ENCODE measurements around the gene AFP. TPM values are rescaled to one million over a fixed set of nuclear protein-coding genes. Genes with fewer than 3 reads are reported as not detected.

Gene AFP
- total and polyA plus RNA-seq, 2 of the 13 experiments (the other 11 are each of a cell fraction or from before 2014, with no cell fraction given), result 9,434 to 13,105 TPM

GRCh38 chr4:73404042-73404441 lies 32.0 kb upstream of the AFP start, which contains the start of gene ALB (continued):
- no peak for TF ChIP-seq ZBTB4 (CRISPR knock-in tag; IDR thresholded peaks at IDR 0.05; ENCODE audit: borderline replicate concordance)
- TF ChIP-seq, protein P1, sequence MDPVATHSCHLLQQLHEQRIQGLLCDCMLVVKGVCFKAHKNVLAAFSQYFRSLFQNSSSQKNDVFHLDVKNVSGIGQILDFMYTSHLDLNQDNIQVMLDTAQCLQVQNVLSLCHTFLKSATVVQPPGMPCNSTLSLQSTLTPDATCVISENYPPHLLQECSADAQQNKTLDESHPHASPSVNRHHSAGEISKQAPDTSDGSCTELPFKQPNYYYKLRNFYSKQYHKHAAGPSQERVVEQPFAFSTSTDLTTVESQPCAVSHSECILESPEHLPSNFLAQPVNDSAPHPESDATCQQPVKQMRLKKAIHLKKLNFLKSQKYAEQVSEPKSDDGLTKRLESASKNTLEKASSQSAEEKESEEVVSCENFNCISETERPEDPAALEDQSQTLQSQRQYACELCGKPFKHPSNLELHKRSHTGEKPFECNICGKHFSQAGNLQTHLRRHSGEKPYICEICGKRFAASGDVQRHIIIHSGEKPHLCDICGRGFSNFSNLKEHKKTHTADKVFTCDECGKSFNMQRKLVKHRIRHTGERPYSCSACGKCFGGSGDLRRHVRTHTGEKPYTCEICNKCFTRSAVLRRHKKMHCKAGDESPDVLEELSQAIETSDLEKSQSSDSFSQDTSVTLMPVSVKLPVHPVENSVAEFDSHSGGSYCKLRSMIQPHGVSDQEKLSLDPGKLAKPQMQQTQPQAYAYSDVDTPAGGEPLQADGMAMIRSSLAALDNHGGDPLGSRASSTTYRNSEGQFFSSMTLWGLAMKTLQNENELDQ (CRISPR knock-in tag; IDR thresholded peaks at IDR 0.05; ENCODE audit: borderline replicate concordance), result no peak
- TF ChIP-seq, protein P2, sequence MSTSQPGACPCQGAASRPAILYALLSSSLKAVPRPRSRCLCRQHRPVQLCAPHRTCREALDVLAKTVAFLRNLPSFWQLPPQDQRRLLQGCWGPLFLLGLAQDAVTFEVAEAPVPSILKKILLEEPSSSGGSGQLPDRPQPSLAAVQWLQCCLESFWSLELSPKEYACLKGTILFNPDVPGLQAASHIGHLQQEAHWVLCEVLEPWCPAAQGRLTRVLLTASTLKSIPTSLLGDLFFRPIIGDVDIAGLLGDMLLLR (CRISPR knock-in tag; IDR thresholded peaks at IDR 0.05), result no peak
- no peak for TF ChIP-seq GRHL1 (CRISPR knock-in tag; conservative IDR thresholded peaks at IDR 0.05)
- TF ChIP-seq, protein P3, sequence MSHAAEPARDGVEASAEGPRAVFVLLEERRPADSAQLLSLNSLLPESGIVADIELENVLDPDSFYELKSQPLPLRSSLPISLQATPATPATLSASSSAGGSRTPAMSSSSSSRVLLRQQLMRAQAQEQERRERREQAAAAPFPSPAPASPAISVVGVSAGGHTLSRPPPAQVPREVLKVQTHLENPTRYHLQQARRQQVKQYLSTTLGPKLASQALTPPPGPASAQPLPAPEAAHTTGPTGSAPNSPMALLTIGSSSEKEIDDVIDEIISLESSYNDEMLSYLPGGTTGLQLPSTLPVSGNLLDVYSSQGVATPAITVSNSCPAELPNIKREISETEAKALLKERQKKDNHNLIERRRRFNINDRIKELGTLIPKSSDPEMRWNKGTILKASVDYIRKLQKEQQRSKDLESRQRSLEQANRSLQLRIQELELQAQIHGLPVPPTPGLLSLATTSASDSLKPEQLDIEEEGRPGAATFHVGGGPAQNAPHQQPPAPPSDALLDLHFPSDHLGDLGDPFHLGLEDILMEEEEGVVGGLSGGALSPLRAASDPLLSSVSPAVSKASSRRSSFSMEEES (CRISPR knock-in tag; IDR thresholded peaks at IDR 0.05), result peak; percentile 57; the same call in 1 of the 2 replicates
- TF ChIP-seq ZBTB21 (CRISPR knock-in tag; IDR thresholded peaks at IDR 0.05), result no peak
- TF ChIP-seq ETV5 (CRISPR knock-in tag; IDR thresholded peaks at IDR 0.05; ENCODE audit: borderline replicate concordance), result no peak
- peak; percentile 81; the same call in 1 of the 2 replicates for TF ChIP-seq GATA4 (IDR thresholded peaks at IDR 0.05; ENCODE audit: borderline replicate concordance, low read depth)
- TF ChIP-seq CTCF (CRISPR knock-in tag; IDR thresholded peaks at IDR 0.05), result no peak
- no peak for TF ChIP-seq ZNF235 (CRISPR knock-in tag; IDR thresholded peaks at IDR 0.05; ENCODE audit: borderline replicate concordance)
- TF ChIP-seq MXI1 (IDR thresholded peaks at IDR 0.05; ENCODE audit: borderline replicate concordance, low read depth, low read length), result no peak
- no peak for TF ChIP-seq ZBTB38 (CRISPR knock-in tag; IDR thresholded peaks at IDR 0.05)
- no peak for TF ChIP-seq DZIP1 (CRISPR knock-in tag; IDR thresholded peaks at IDR 0.05)
- no peak for TF ChIP-seq SP5 (CRISPR knock-in tag; IDR thresholded peaks at IDR 0.05; ENCODE audit: borderline replicate concordance, low read depth)
- TF ChIP-seq ZNF724P (CRISPR knock-in tag; IDR thresholded peaks at IDR 0.05; ENCODE audit: borderline replicate concordance), result no peak
